LNCAP (cell line): ENCODE data around the gene OLFML3.
A peak's percentile ranks its signal among the peaks of the same experiment; 100 is the strongest.

Experiments
- CTCF ChIP-seq: fragments of 450-650 bp; IDR thresholded peaks from 2 replicates; pipeline ENCODE4 v1.5.1; 2017; ENCODE audit warnings: mild to moderate bottlenecking

Gene OLFML3

GRCh38 chr1:113943028-113943811, 36.1 kb upstream of the OLFML3 start:
- no peak for TF ChIP-seq CTCF

DNA sequence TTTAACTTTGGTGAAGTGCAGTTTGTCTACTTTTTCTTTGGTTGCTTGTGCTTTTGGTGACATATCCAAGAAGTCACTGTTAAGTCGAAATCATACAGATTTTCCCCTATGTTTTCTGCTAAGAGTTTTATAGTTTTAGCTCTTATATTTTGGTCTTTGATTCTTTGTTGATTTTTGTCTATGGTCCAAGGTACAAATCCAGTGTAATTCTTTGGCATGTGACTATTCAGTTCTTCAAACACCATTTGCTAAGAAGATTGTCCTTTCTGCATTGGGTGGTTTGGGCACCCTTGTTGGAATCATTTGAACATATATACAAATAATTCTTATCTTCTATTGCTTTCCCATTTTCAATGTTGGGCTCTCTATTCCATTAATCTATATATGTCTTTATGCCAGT, 33.9 kb upstream of the OLFML3 start:
- no peak for TF ChIP-seq CTCF

GRCh38 chr1:113946112-113946511, 33.2 kb upstream of the OLFML3 start:
- no peak for TF ChIP-seq CTCF

DNA sequence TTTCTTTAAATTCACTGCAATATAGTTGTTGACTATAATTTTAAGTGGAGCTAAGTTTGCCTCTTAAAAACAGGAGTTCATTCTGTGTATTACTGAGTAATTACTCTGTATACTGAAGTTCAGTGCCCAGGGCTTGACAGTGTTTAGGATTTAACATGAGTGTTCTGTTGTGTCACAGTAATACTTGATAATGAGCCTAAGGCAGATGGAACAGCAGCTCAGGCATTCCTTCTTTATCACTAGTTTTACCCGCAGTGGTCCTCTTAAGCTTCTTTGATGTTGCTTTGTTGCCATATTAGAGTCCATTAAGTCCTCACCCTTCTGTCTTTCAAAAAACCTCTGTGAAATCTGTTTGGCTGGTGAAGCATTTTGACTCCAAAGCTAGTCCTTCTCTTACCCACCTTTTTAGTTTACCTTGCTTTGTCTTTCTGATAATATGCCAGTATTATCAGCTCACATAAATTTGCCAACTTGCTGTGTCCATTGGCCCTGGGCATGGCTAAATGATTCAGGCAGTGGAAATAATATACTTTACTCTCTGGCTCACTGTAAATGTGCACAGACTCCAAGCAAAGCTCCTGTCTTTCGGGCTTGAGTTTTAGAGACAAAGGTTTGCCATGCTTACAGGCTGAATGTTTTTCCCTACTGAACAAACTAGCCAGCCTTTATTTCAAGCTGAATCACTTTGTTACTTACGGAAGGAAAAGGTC, 32.4 kb upstream of the OLFML3 start:
- TF ChIP-seq CTCF, result no peak

DNA sequence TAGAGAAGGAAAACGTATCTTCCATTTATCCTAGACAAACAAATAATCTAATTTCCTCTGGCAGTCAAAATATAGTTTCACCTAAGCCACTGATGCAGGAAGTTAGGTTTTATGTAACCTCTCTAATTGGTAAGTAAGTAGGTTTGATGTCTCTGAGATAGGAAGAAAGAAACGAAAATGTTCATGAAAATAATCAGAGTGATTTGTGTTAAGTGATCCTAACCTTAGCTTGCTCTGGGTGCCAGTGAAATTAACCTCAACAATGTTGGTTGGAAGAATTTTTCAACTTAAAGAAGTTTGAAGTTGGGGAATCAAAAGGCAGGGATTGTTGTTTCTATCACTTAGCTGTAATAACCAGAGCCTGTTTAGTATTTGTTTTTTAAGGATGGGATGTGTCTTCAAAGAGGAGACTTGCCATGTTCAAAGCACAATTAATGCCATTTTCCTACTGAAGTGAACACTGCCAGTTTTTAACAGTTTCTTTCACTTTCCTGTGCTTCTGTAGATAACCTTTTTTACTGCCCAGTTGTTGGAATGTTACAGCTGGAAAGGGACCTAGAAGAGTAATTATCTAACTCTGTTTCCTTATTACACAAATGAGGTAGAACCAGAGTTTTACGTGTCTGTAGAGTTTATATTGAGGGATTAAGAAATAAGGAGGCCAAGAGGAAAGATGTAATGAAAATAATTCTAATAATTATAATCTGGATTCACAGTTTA, 31.7 kb upstream of the OLFML3 start:
- no peak for TF ChIP-seq CTCF

GRCh38 chr1:113949007-113949406, 30.3 kb upstream of the OLFML3 start:
- 0 out of 2 replicates have a peak, but pooled peaks have one; percentile 14 for TF ChIP-seq CTCF

GRCh38 chr1:113950908-113951307, 28.4 kb upstream of the OLFML3 start:
- no peak for TF ChIP-seq CTCF
